GM20431 (cell line): ENCODE data around the gene PTRHD1.

Experiments used
- in situ Hi-C: fragments of 300-500 bp; cut with MseI, MboI; formaldehyde crosslinking; loops from one replicate; pipeline ENCODE4 v1.15.0; 2020; ENCODE audit warnings: low sequenced_read_pairs; ENCODE audit not compliant: unreplicated experiment

PTRHD1 gene

GRCh38 chr2:24831221-24832072, 38.3 kb upstream of the PTRHD1 start:
- in situ Hi-C loops = no loop called here

- in situ Hi-C loops = no loop called here
Measured at GRCh38 chr2:24830786-24831185, 37.6 kb upstream of the PTRHD1 start.

- in situ Hi-C loops = no loop called here
Measured at GRCh38 chr2:24830351-24830750, 37.2 kb upstream of the PTRHD1 start.

GRCh38 chr2:24828238-24828996, 35.2 kb upstream of the PTRHD1 start:
- in situ Hi-C loops = no loop called here

GRCh38 chr2:24827321-24828237, 34.4 kb upstream of the PTRHD1 start:
- in situ Hi-C loops = no loop called here

- in situ Hi-C loops = no loop called here
Measured at GRCh38 chr2:24826773-24827145, 33.6 kb upstream of the PTRHD1 start.

- in situ Hi-C loops = no loop called here
Measured at GRCh38 chr2:24825883-24826772, 32.9 kb upstream of the PTRHD1 start.

- in situ Hi-C loops = loop anchor here (5.0 kb wide), 1 partner anchor 413 kb away; no protein-coding TSS in a partner anchor
Measured at GRCh38 chr2:24824966-24825882, 32.0 kb upstream of the PTRHD1 start.

GRCh38 chr2:24824071-24824588, 30.9 kb upstream of the PTRHD1 start:
- in situ Hi-C loops = loop anchor here (5.0 kb wide), 1 partner anchor 412 kb away; no protein-coding TSS in a partner anchor

- in situ Hi-C loops = loop anchor here (5.0 kb wide), 1 partner anchor 410 kb away; no protein-coding TSS in a partner anchor
Measured at GRCh38 chr2:24822049-24822706, 29.0 kb upstream of the PTRHD1 start.

- in situ Hi-C loops = loop anchor here (5.0 kb wide), 1 partner anchor 409 kb away; no protein-coding TSS in a partner anchor
Measured at GRCh38 chr2:24821433-24821891, 28.3 kb upstream of the PTRHD1 start.

- in situ Hi-C loops = loop anchor here (5.0 kb wide), 1 partner anchor 409 kb away; no protein-coding TSS in a partner anchor
Measured at GRCh38 chr2:24820598-24821432, 27.6 kb upstream of the PTRHD1 start.

- in situ Hi-C loops = loop anchor here (5.0 kb wide), 1 partner anchor 408 kb away; no protein-coding TSS in a partner anchor
Measured at GRCh38 chr2:24820175-24820513, 27.0 kb upstream of the PTRHD1 start.

GRCh38 chr2:24819442-24820174, 26.4 kb upstream of the PTRHD1 start:
- in situ Hi-C loops = loop anchor here (5.0 kb wide), 1 partner anchor 407 kb away; no protein-coding TSS in a partner anchor

- in situ Hi-C loops = no loop called here
Measured at GRCh38 chr2:24818721-24819167, 25.6 kb upstream of the PTRHD1 start.
